G401 (cell line): ENCODE results near the gene PRDM16. TPM values are rescaled to one million over a fixed set of nuclear protein-coding genes. Genes with fewer than 3 reads are reported as not detected.

Experiments used
- DNase-seq: peaks from one replicate; pipeline ENCODE4 v3.0.0-alpha.2; 2015; ENCODE audit warnings: low spot score
- in situ Hi-C: cut with HindIII; loops from 2 replicates; pipeline ENCODE4 v1.10.0; 2016; ENCODE audit warnings: low sequenced_read_pairs, mixed read lengths
- total RNA-seq: library from RNA; depleted of rRNA; stranded (reverse); fragments of >200 nt; shearing (Covaris generic); gene quantifications from 2 replicates; pipeline ENCODE4 v1.2.3, GENCODE V29; 2014

Gene PRDM16
- total RNA-seq, 1 experiment from 2014 or later: 2.8 TPM

DNA sequence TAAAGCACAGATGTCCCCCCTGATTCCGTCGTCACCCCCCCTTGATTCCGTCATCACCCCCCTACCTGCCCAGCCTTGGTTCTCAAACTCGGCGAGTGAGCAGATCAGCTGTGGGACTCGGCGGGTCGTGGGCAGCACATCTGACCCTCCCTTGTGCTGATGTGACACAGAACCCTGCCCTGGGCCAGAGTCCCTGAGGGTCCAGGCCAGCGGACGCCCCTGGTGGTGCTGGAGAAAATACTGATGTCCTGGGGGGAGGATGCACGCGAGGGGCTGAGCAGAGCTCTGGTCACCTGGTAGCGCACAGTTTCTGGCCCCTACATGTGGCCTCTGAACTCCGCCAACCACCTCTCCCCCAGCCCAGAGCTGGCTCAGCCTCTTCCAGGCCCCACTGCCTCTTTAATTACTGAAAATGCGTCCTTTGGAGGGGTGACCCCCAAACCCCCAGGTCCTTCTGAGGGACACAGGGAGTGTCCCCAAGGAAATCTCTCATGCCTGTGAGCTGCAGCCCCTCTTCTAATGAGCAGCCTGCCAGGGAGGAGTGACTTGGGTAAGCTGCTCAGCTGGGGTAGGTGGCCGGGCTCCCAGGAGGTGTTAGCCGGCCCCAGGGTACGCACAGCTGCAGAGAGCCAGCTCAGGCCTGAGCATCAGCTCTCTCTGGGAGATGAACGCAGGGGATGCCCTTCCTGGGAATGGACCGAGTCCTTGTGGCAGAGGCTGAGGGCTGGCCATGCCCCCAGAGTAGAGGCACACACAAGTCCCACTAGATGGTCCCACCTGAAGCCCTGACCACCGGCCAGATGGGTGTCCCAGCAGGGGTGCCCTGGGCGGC is 255.9 kb downstream of the PRDM16 start:
- in situ Hi-C loops: no loop called here

DNA sequence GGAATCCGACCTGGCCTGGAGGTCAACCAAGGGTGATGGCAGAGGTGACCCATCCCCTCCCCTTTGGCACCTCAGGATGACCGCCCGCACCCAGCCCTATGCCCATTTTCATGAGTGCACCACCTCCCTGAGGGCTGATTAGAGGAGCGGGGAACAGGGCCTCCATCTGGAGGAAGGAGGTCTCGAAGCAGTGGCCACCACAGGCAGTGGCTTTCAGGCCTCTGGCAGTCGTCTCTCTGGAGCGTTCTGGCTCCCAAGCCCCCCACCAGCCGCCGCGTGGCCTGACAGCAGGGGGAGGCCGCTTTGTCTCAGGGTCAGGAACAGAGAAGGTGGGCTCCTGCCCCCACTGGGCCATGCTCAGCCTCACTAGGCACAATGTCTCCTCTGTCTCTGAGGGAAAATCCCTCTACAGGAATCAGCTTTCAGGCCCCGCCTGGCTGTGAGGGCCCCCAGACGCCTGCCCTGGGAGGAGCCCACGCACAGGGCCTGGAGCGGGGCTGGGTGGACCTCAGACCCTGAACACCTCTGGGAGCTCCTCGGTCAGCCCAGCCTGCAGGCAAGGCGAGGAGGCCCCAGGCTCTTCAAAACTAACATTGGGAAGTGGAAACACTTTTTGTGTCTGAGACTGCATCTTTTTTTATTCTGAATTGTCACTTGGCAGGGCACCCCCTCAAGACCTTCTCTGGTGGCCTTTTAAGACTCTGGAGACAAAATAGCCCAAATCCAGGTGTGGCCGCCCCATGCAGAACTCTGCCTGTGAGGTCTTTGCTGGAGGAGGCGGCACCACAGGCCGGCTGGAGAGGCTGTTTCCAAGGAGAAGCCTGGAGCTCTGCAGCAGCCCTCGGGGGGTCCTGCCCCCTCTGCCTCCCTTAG is 257.7 kb downstream of the PRDM16 start:
- in situ Hi-C loops: no loop called here

More for the DNA sequence above, 255.9 kb downstream of the PRDM16 start:
- no peak for DNase-seq

DNA sequence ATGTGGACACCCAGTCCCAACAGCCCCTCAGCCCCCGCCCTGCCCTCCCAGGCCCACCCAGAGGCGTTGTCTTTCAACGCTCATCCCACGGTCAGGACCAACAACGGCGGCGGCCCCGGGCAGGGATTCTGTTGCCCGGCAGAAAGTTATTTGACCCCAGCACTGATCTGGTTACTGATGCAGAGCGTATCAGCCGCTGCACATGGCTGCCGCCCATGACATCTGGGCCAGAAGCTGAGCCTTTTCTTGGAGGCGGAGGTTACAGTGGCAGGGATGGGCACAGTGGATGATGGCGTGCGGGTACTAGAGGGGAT is 258.3 kb downstream of the PRDM16 start:
- in situ Hi-C loops: no loop called here
- no peak for DNase-seq

More for the DNA sequence above, 257.7 kb downstream of the PRDM16 start:
- no peak for DNase-seq

DNA sequence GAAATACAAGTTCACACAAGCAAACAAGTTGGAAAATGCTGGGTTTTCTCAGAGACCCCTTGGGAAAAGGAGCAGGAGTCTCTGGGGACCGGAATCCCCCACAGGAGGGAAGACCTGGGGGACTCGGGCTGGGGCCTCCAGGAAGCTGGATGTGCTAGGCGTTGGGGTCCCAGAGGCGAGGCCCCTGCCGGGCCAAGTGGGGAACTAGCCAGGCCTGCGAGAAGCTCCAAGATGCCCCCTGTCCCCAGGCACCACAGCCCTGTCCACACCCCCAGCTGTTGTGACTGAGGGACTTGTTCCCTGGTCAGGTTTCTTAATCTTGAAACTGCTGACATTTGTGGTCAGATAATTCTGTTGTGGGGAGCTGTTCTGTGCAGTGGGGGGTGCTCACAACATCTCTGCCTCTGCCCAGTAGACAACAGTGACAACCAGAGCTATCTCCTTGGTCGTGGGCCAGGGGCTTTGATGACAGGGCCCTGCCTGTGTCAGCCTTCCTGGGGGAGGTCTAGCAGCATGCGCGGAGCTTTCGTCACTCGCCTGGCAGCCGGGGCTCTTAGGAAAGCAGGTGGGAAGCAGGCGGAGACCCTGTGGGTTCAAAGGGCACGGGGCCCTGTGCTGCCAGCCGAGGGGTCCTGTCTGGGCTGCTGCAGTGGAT is 259.1 kb downstream of the PRDM16 start:
- DNase-seq: no peak
- in situ Hi-C loops: no loop called here

DNA sequence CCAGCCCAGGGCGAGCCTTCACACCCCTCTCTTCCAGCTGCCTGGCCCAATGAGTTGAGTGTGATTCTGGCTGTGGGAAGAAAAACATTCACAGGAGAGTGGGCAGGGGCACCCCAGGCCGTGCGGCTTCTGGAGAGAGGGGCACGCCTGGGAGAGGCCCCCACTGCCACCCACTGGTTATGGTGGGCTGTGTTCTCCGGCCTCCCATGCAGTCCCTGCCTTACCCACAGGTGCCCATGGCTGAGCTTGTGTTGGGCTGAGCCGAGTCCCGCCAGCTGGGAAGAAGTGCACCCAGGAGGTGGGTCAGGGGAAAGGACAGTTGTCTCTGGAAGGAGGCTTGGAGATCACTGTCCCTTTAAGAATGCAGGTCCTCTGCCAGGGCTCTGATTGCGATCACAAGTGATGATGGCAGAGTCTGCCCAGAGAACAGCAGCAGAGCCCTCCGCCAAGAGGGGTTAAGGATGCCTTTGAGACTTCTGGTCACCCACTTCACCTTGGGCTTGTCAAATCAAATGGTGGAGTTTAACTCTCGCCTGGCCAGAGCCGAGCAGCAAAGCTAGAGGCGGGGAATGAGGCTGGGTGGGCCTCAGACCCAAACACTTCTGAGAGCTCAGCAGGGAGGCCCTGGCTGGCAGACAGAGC is 260.8 kb downstream of the PRDM16 start:
- DNase-seq: no peak
- in situ Hi-C loops: no loop called here

DNA sequence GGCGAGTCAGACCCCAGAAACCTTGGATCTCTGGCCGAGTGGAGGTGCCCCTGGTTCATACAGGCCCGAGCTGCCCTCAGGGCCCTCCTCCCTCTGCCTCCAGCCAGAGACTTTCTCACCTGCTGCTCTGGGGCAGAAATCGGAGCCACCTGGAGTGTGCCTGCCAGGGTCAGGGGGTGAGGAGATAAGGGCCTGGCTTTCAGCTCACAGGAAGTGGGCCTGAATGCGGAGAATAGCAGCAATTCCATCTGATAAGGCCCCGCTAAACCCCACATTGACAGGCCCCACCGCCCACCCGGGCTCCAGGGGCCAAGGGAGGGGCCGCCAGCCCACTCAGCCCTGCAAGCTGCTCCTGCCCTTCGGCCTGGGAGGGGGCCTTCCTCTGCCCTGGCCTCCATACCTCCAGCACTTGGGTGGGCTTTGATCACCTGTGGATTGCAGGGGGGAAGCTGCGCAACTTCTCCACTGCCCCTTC is 261.8 kb downstream of the PRDM16 start:
- no peak for DNase-seq
- in situ Hi-C loops: no loop called here

DNA sequence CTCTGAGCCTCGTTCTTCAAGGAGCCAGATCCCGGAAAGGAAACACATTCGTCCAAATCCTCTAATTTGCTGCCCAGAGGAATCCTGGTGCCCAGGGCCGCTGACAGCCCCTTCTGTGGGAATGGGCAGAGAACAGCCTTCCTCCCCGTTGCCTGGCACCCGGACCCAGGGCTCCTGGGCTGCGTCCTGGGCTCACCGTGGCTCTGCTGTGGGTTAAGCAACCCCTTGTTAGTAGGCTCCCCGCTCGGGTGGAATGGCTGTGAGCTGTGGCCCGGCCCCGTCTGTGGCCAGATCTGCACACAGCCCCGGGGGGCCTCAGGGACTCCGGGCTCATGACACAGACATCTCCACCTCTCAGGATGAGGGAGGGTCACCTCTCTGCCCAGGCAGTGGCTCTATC is 262.6 kb downstream of the PRDM16 start:
- in situ Hi-C loops: no loop called here

DNA sequence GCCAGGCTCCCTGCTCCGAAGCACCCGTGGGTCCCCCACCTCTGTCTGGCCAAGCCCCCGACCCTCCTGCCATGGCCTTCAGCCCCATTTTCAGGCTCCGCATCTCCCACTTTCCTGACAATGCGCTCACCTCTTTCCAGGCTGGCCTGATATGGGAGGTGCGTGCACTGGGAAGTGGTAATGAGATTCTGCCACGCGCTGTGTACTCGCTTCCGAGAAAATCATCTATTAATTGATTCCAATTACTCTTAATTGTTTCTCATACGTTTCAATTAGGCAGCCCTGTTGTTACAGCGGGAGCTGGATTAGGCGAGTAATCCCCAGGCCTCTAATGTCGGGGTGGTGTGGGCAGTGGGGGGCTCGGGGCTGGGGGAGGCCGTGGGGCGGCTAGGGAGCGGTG is 263.0 kb downstream of the PRDM16 start:
- no peak for DNase-seq
- in situ Hi-C loops: no loop called here

More for the DNA sequence above, 262.6 kb downstream of the PRDM16 start:
- no peak for DNase-seq

DNA sequence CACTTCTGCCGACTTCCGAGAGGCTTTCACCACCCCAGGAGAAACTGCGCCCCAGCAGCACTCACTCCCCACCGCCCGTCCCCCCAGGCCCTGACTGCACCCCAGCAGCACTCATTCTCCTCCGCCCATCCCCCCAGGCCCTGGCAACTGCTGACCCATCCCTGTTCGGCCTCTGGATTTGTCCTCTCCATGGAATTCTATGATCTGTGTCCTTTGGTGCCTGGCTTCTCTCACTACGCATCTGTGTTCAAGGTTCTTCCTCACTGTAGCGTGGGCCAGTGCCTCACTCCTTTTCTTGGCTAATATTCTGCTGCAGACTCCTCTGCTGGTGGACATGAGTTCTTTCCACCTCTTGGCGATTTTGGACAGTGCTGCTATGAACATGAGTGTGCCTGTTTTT is 263.7 kb downstream of the PRDM16 start:
- in situ Hi-C loops: no loop called here
- no peak for DNase-seq

DNA sequence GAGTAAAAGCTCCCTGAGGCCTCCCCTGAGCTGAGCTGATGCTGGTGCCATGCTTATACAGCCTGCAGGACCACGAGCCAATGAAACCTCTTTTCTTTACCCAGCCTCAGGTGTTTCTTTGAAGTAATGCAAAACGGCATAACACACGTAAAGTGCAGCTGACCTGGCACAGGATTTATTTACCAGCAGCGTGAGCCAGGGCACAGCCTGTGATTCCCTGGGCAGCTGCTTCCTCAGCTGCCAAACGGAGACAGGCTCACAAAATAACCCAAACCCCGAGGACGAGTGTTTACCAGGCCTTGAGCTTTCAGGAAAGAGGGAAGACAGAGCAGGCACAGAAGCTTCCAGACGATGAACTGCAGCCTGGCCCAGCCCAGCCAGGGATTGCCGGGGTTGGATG is 264.9 kb downstream of the PRDM16 start:
- peak; percentile 7 for DNase-seq
- in situ Hi-C loops: no loop called here

DNA sequence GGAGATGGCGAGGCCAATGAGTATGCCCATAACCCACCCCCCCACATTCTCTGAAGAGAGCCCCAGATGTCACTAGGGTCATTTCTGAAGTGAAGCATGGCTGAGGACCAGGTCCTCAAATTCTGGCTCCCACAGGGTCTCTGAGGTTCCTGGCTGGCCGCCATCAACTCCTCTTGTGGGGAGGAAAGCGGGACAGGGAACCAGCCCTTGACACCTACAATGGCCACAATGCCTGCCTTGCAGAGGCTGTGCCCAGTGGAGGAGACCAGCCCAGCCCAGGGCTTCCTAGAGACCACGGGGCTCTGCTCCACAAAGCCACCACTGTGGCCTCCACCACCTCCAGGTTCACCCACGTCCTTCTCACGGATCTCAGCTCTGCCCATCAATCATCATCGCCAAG is 265.4 kb downstream of the PRDM16 start:
- in situ Hi-C loops: no loop called here
- DNase-seq: no peak

DNA sequence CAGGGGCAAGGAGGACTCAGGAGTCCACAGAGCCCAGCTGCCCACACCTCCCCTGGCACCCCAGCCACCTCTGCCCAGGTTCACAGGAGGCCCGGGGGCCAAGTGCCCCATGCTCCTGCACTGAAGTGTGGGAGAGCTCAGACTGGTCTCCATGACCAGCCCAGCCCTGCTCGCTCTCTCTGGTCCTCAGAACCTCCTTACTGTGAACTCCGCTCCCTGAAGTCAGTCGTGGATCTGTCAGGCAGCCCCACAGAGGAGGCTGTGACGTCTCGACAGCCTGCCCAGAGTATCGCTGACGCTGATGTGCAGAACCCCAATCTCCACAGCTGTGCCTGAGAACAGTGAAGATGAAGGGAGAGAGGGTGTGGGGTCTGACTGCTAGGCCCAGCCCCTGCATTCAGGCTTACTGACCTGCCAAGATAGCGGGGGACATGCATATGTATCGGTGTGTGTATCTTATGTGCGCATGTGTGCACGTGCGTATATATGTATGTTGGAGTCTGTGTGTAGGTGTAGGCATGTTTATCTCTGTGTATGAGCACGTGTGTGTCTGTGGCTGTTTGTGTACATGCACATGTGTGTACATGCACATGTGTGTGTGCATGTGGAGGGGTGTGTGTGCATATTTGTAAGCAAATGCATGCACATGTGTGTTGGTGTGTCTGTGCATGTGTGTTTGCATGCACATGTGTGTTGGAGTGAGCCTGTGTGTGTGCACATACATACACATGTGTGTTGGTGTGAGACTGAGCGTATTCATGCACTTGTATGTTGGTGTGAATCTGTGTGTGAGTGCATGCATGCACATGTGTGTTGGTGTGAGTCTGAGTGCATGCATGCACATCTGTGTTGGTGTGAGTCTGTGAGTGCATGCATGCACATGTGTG is 267.0 kb downstream of the PRDM16 start:
- in situ Hi-C loops: no loop called here
- no peak for DNase-seq

DNA sequence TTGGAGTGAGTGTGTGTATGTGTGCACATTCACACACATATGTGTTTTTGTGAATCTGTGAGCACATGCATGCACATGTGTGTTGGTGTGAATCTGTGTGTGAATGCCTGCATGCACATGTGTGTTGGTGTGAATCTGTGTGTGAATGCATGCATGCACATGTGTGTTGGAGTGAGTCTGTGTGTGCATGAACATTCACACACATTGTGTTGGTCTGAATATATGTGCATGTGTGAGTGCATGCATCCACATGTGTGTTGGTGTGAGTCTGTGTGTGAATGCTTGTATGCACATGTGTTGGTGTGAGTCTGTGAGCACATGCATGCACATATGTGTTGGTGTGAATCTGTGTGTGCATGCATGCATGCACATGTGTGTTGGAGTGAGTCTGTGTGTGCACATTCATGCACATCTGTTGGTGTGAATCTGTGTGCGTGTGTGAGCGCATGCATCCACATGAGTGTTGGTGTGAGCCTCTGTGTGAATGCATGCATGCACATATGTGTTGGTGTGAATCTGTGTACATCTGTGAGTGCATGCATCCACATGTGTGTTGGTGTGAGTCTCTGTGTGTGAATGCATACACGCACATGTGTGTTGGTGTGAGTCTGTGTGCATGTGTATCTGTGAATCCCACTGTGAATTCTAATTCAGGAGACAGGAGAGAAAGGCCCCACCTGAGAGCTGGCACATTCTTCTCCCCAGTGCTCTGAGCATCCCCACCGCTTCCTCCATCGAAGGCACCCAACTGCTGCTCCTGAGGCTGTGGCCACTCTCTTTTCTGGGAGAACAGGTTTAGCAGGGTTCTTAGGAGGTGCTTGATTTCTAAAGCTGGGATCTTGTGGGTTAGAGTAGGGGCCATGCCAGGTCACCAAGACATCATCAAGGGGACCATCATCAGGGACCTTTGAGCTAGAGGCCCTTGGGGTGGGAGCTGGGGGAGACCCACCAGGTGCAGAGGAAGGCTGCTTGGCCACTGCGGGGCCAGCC is 267.9 kb downstream of the PRDM16 start:
- no peak for DNase-seq
- in situ Hi-C loops: no loop called here

DNA sequence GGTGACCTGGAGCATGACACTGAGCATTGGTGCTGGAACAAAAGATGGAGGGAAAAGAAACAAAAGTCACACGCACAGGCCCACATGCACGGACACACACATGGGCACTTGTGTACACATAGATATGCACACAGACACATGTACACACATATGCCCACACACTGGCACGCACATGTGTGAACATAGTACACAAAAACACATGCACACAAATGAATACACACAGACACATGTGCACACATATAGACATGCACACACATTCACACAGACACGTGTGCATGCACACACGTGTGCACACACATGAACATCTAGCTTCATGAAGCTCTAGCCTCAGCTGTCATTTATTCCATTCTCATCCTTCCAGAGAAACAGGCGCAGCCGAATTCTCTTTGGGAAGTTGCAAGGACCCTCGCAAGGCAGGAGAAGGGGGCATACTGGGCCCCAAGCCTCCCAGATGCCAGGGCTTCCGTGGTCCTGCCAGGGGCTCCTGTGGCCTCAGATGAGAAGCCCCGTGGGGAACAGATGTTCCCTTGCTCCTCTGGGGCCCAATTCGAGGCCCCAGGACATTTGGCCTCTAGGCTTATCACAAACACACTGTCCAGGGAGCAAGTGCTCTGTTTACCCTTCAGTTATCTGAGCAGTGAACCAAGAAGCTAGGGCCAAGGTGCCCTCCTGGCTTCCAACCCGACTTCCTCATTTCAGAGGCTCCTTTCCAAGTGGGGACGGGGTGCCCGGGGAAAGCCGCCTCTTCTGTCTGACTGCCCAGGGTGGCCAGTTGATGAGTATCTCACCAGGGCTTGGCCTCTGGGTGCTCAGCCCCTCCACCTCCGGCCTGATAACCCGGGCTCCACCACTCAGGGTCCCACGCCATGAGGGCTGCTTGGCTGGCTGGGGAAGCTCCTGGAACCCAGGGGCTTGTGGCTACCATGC is 269.1 kb downstream of the PRDM16 start:
- no peak for DNase-seq
- in situ Hi-C loops: no loop called here

DNA sequence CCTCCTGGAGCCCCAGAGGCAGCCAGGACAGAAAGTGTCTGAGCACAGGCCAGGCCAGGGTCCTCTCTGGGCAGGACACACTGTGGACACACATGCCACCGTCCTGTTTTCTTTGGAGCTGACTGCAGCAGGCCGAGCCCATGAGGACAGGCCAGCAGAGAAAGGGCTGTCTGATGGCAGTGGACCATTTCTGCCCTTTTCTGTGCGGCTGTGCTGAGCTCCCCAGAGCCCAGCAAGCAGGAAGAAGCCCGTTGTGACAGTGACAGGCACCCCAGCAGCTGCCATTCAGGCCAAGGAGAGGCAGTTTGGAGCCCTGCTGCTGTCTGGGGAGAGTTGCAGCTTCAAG is 269.7 kb downstream of the PRDM16 start:
- DNase-seq: no peak
- in situ Hi-C loops: no loop called here

DNA sequence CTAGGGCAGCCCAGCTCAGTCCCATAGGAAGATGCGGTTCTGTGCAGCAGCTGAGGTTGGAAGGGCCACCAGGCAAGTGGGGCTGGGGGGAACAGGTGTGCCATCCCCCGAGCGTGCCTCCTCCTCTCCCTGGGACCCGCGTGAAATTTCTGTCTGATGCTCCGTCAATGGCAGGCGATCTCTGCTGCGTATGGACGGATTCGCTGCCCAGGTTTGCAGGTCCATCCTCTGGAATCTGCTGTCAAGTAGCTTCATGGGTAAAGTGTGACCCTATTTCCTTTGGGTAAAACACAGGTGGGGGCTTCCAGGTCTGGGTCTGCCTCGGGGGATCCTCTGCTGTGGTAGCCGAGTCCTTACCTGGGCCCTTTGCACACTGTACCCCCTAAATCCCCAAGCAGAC is 270.9 kb downstream of the PRDM16 start:
- in situ Hi-C loops: no loop called here
- DNase-seq: no peak
